Activated gamma-delta T cell treated with anti-CD3 and anti-CD28 coated beads, Interleukin-2, amount 50 U/mL, for 16 hours (primary cell): Measurements from ENCODE around the gene CAPN12.

Source experiments
- DNase-seq: peaks from one replicate; pipeline ENCODE4 v3.0.0-alpha.2; 2020; ENCODE audit warnings: low read depth

The CAPN12 gene

GRCh38 chr19:38723990-38724854 is 20.1 kb downstream of the CAPN12 start:
- no peak for DNase-seq

- DNase-seq = no peak
These were observed 20.7 kb downstream of the CAPN12 start for GRCh38 chr19:38723606-38723965.

GRCh38 chr19:38722947-38723605 is 21.2 kb downstream of the CAPN12 start:
- no peak for DNase-seq

GRCh38 chr19:38721979-38722773 is 22.1 kb downstream of the CAPN12 start:
- no peak for DNase-seq

GRCh38 chr19:38721496-38721895 is 22.8 kb downstream of the CAPN12 start:
- no peak for DNase-seq

GRCh38 chr19:38720559-38721236 is 23.6 kb downstream of the CAPN12 start:
- no peak for DNase-seq

GRCh38 chr19:38719761-38720558 is 24.3 kb downstream of the CAPN12 start:
- DNase-seq = no peak

- DNase-seq = no peak
These were observed 25.3 kb downstream of the CAPN12 start for GRCh38 chr19:38718747-38719543.

GRCh38 chr19:38717855-38718254 is 26.4 kb downstream of the CAPN12 start:
- DNase-seq = no peak

- DNase-seq = no peak
These were observed 27.2 kb downstream of the CAPN12 start for GRCh38 chr19:38717051-38717450.

- no peak for DNase-seq
These were observed 28.7 kb downstream of the CAPN12 start for GRCh38 chr19:38715555-38715954.

GRCh38 chr19:38714354-38714778 is 29.9 kb downstream of the CAPN12 start:
- DNase-seq = no peak

GRCh38 chr19:38713865-38714264 is 30.4 kb downstream of the CAPN12 start:
- DNase-seq = no peak

- no peak for DNase-seq
These were observed 31.0 kb downstream of the CAPN12 start for GRCh38 chr19:38713227-38713649.

- no peak for DNase-seq
These were observed 32.0 kb downstream of the CAPN12 start for GRCh38 chr19:38712161-38712748.

- DNase-seq = no peak
These were observed 32.5 kb downstream of the CAPN12 start for GRCh38 chr19:38711726-38712153.

GRCh38 chr19:38710928-38711725 is 33.1 kb downstream of the CAPN12 start:
- no peak for DNase-seq

- no peak for DNase-seq
These were observed 33.9 kb downstream of the CAPN12 start for GRCh38 chr19:38710416-38710702.

- no peak for DNase-seq
These were observed 34.4 kb downstream of the CAPN12 start for GRCh38 chr19:38709671-38710415.
